Measurements from ENCODE around the gene PM20D1. TPM values are rescaled to one million over a fixed set of nuclear protein-coding genes. Genes with fewer than 3 reads are reported as not detected.

Gene PM20D1
- total and polyA plus RNA-seq, 2 experiments from 2014 or later = 0.08 TPM; not detected in 1

DNA sequence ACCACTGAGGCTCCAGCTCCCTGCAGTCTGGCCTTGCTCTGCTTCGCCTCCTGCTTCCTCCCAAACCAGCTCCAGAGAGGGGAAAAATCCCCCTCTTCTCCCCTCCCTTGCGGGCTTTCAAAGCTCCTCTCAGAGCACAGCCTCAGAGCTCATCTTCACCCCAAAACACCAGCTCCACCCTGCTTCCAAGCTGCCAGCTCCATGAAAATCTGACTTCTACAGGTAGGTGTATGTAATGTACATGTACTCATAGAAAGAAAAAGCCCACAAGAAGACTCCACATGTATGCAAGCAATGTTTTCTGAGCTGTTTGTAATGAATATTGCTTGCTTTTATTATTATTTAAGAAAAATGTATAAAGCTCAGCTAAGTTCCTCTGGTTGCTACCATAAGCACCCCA, 45.3 kb downstream of the PM20D1 start:
- 97% methylated on average over 2 of the region's 2 CpGs for WGBS (ENCODE audit: low lambda C conversion rate, missing lambda C conversion rate)
- no peak overlapping the region for H3K4me2 ChIP-seq
- no peaks in the 10 kb centered on the region for H3K27me3 ChIP-seq
- H3K4me1 ChIP-seq (ENCODE audit: insufficient read depth) = peaks cover 11% of the 10 kb centered on the region
- H2AFZ ChIP-seq = no peak overlapping the region
- no peaks in the 10 kb centered on the region for H3K9me3 ChIP-seq (ENCODE audit: low read depth)
- H3K36me3 ChIP-seq (replicated peaks; ENCODE audit: insufficient read depth, low read depth) = no peaks in the 10 kb centered on the region
- no peaks in the 10 kb centered on the region for H3K9me2 ChIP-seq (replicated peaks; ENCODE audit: insufficient read depth)
- H3K79me2 ChIP-seq = peaks cover 25% of the 10 kb centered on the region
- TF ChIP-seq EZH2phosphoT487 (IDR thresholded peaks at IDR 0.05; ENCODE audit: low read depth, severe bottlenecking, unreplicated experiment) = no peak
- TF ChIP-seq EZH2 (IDR thresholded peaks at IDR 0.05; ENCODE audit: borderline replicate concordance) = no peak
- TF ChIP-seq, protein P1, sequence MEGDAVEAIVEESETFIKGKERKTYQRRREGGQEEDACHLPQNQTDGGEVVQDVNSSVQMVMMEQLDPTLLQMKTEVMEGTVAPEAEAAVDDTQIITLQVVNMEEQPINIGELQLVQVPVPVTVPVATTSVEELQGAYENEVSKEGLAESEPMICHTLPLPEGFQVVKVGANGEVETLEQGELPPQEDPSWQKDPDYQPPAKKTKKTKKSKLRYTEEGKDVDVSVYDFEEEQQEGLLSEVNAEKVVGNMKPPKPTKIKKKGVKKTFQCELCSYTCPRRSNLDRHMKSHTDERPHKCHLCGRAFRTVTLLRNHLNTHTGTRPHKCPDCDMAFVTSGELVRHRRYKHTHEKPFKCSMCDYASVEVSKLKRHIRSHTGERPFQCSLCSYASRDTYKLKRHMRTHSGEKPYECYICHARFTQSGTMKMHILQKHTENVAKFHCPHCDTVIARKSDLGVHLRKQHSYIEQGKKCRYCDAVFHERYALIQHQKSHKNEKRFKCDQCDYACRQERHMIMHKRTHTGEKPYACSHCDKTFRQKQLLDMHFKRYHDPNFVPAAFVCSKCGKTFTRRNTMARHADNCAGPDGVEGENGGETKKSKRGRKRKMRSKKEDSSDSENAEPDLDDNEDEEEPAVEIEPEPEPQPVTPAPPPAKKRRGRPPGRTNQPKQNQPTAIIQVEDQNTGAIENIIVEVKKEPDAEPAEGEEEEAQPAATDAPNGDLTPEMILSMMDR (IDR thresholded peaks at IDR 0.05; ENCODE audit: poor library complexity) = no peak
- no peak overlapping the region for H3K27ac ChIP-seq
- no peak for DNase-seq (ENCODE audit: low spot score)
- no peaks in the 10 kb centered on the region for H4K20me1 ChIP-seq (ENCODE audit: insufficient read depth, poor library complexity, severe bottlenecking)
- no peak overlapping the region for H3K4me3 ChIP-seq

DNA sequence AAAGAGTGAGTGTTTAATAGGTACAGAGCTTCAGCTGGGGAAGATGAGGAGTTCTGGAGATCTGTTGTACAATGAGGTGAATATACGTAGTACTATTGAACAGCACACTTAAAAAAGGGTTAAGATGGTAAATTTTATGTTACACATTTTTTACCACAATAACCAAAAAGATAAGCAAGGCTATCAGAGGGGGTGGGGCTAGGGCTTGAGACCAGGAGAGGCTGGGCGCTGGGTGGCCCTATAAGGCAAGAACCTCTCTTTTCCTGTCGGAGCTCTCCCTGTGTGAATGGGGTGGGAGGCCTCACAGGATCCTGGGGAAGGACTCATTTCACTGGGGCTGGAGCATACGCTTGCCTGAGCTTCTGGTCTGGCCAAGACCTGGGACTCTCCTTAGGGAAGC, 45.9 kb downstream of the PM20D1 start:
- Histone ChIP-seq H3K79me2 (peaks cover 19% of the 10 kb centered on the region), H3K27ac (no peak overlapping the region)

DNA sequence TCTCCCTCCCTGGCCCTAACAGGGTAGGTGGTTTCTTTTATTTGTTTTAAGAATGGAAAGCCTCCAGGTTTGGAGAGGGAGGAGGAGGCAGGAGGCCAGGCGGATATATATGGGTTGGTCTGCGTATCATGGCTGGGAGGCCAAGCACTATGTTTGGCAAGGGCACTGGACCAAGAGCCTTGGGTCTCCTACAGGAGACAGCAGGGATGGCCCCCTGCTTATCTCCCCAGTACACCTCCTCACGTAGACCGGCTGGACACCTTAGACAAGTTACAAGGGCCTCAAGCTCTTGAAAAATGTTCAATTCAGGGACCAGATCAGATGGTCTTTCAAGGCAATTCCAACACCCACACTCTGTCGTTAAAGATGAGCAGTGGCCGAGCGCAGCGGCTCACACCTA, 47.9 kb downstream of the PM20D1 start:
- no peaks in the 10 kb centered on the region for H4K20me1 ChIP-seq (ENCODE audit: insufficient read depth, poor library complexity, severe bottlenecking)

More for the DNA sequence above, 45.9 kb downstream of the PM20D1 start:
- H4K20me1 ChIP-seq (ENCODE audit: insufficient read depth, poor library complexity, severe bottlenecking) = no peaks in the 10 kb centered on the region
- no peaks in the 10 kb centered on the region for H3K27me3 ChIP-seq
- no peaks in the 10 kb centered on the region for H3K9me2 ChIP-seq (replicated peaks; ENCODE audit: insufficient read depth)
- TF ChIP-seq EZH2 (IDR thresholded peaks at IDR 0.05; ENCODE audit: borderline replicate concordance) (no peak), EZH2phosphoT487 (IDR thresholded peaks at IDR 0.05; ENCODE audit: low read depth, severe bottlenecking, unreplicated experiment) (no peak)
- TF ChIP-seq, protein P1 (IDR thresholded peaks at IDR 0.05; ENCODE audit: poor library complexity) = no peak
- H3K4me1 ChIP-seq (ENCODE audit: insufficient read depth) = peaks cover 6% of the 10 kb centered on the region
- 74% methylated on average over 4 of the region's 4 CpGs for WGBS (ENCODE audit: low lambda C conversion rate, missing lambda C conversion rate)
- H3K4me3 ChIP-seq = no peak overlapping the region
- no peak overlapping the region for H2AFZ ChIP-seq
- H3K9me3 ChIP-seq (ENCODE audit: low read depth) = no peaks in the 10 kb centered on the region
- DNase-seq (ENCODE audit: low spot score) = no peak
- no peak overlapping the region for H3K4me2 ChIP-seq
- no peaks in the 10 kb centered on the region for H3K36me3 ChIP-seq (replicated peaks; ENCODE audit: insufficient read depth, low read depth)

More for the DNA sequence above, 47.9 kb downstream of the PM20D1 start:
- no peaks in the 10 kb centered on the region for H3K9me2 ChIP-seq (replicated peaks; ENCODE audit: insufficient read depth)
- no peaks in the 10 kb centered on the region for H3K9me3 ChIP-seq (ENCODE audit: low read depth)
- no peak for TF ChIP-seq EZH2 (IDR thresholded peaks at IDR 0.05; ENCODE audit: borderline replicate concordance)
- TF ChIP-seq, protein P1 (IDR thresholded peaks at IDR 0.05; ENCODE audit: poor library complexity) = no peak
- no peaks in the 10 kb centered on the region for H3K36me3 ChIP-seq (replicated peaks; ENCODE audit: insufficient read depth, low read depth)
- H3K27ac ChIP-seq = no peak overlapping the region
- DNase-seq (ENCODE audit: low spot score) = no peak
- H3K4me1 ChIP-seq (ENCODE audit: insufficient read depth) = peaks cover 6% of the 10 kb centered on the region
- 96% methylated on average over 8 of the region's 8 CpGs for WGBS (ENCODE audit: low lambda C conversion rate, missing lambda C conversion rate)
- H3K4me2 ChIP-seq = no peak overlapping the region
- no peaks in the 10 kb centered on the region for H3K27me3 ChIP-seq
- no peak overlapping the region for H3K4me3 ChIP-seq
- H3K79me2 ChIP-seq = peaks cover 4% of the 10 kb centered on the region
- no peak overlapping the region for H2AFZ ChIP-seq
